Transverse colon (tissue), 4 donors: Measurements from ENCODE around the gene TMC2. TPM values are rescaled to one million over a fixed set of nuclear protein-coding genes. Genes with fewer than 3 reads are reported as not detected.
"Not testable (repeated sequence)": the region's sequence is repeated elsewhere in the genome, so short reads cannot be mapped to it uniquely, and the experiment has no call there.

Source experiments
- DNase-seq: peaks from one replicate; pipeline ENCODE4 v3.0.0-alpha.2; 2019
- H3K27ac ChIP-seq, 4 donors: fragments of 200-600 bp; sonication (generic); 2 replicates each; pipeline ENCODE4 v1.5.1; 2016 to 2018; ENCODE audit warnings: inconsistent platforms in 4 of 4
- H3K27me3 ChIP-seq: fragments of 200-600 bp; sonication (generic); 2 replicates; pipeline ENCODE4 v1.5.1; 2017; ENCODE audit warnings: inconsistent platforms
- H3K36me3 ChIP-seq, 4 donors: fragments of 200-600 bp; sonication (generic); 2 replicates each; pipeline ENCODE4 v1.5.1; 2017 to 2019; ENCODE audit warnings: inconsistent platforms in 4 of 4
- H3K4me1 ChIP-seq, 4 donors: fragments of 200-600 bp; sonication (generic); 2 replicates each; pipeline ENCODE4 v1.5.1; 2017 to 2020; ENCODE audit warnings: inconsistent platforms in 4 of 4
- H3K4me3 ChIP-seq, 4 donors: fragments of 200-600 bp; sonication (generic); 1 replicate in 1 of 4; 2 replicates in 3 of 4; pipeline versions ENCODE4 v1.5.1 to v1.6.1; 2017 to 2019; ENCODE audit warnings: inconsistent platforms in 4 of 4
- H3K9me3 ChIP-seq, 2 donors: fragments of 200-600 bp; sonication (generic); 2 replicates each; pipeline ENCODE4 v1.5.1; 2017 to 2019; ENCODE audit warnings: inconsistent platforms in 2 of 2
- CTCF ChIP-seq, 5 experiments: fragments of 200-600 bp in 3 of 5; fragments of 450-650 bp in 2 of 5; sonication (generic) in 3 of 5; IDR thresholded peaks; 1 replicate in 2 of 5; 2 replicates in 3 of 5; pipeline ENCODE4 v1.5.1; 2016 to 2017; ENCODE audit warnings: antibody characterized with exemption in 5 of 5, inconsistent platforms in 3 of 5, mild to moderate bottlenecking in 2 of 5, moderate library complexity in 1 of 5
- EP300 ChIP-seq: sonication (generic); formaldehyde crosslinking; IDR thresholded peaks from one replicate; pipeline ENCODE4 v1.6.1; 2017; ENCODE audit warnings: antibody characterized with exemption, low read depth
- POLR2A ChIP-seq: fragments of 450-650 bp; IDR thresholded peaks from one replicate; pipeline ENCODE4 v1.6.1; 2016; ENCODE audit warnings: antibody characterized with exemption, mild to moderate bottlenecking, moderate library complexity
- POLR2AphosphoS5 ChIP-seq, 3 donors: sonication (generic); formaldehyde crosslinking; IDR thresholded peaks; one replicate each; pipeline ENCODE4 v1.6.1; 2016; ENCODE audit warnings: antibody characterized with exemption in 3 of 3
- WGBS, 2 donors: methylation state at CpG; one replicate each; pipeline ENCODE4 v1.1.5; 2018; ENCODE audit warnings: low coverage in 1 of 2; 5-methylcytosine and 5-hydroxymethylcytosine counted together
- in situ Hi-C, 4 donors: fragments of 200-750 bp; cut with MboI; loops; one replicate each; pipeline versions ENCODE4 v1.15.0 to v1.15.1; 2017; ENCODE audit warnings: low sequenced_read_pairs in 3 of 4, low pct_ligation_motif_present in 1 of 4, low pct_unique_long_range_greater_than_20kb in 1 of 4
- intact Hi-C: fragments of 100-400 bp; cut with DNase I; formaldehyde crosslinking; loops from one replicate; pipeline ENCODE4 v1.15.1; 2023; ENCODE audit warnings: low total_unique reads
- total RNA-seq, 4 donors: library from RNA; depleted of rRNA; stranded (reverse); fragments of >200 nt; gene quantifications; one replicate each; pipeline ENCODE4 v1.1.0, GENCODE V29; 2016

TMC2 gene
- total RNA-seq, 4 donors from 2014 or later: not detected

GRCh38 chr20:2523919-2524708 is 12.3 kb upstream of the TMC2 start:
- TF ChIP-seq POLR2A: peak; percentile 57
- peak; percentile 71 to 74 (median 73) for TF ChIP-seq POLR2AphosphoS5 (IDR thresholded peaks at IDR 0.05)
- TF ChIP-seq EP300: no peak
- peak; percentile 96 to 98 (median 96) for TF ChIP-seq CTCF (IDR thresholded peaks at IDR 0.05)
- intact Hi-C loops (no loop called here), in situ Hi-C loops (loop anchor here in 3 of 4 donors (10.0 kb wide), 2 partner anchors 121 to 131 kb away; partner anchors contain the start of gene NOP56 (in 1 of the 3))
- no peaks in the 10 kb centered on the region for H3K27me3 ChIP-seq
- WGBS, 2 donors: 28% methylated on average over 10 of the region's 26 CpGs; no CpG with 5 or more reads in 1 of the 2 donors
- peaks cover 0 to 5% (median 2%) of the 10 kb centered on the region in 4 donors for H3K4me1 ChIP-seq
- H3K36me3 ChIP-seq: no peaks in the 10 kb centered on the region
- H3K27ac ChIP-seq: peak overlapping the region; percentile 77 to 93 (median 90)
- H3K4me3 ChIP-seq: peak overlapping the region; percentile 51 to 82 (median 78)
- no peaks in the 10 kb centered on the region for H3K9me3 ChIP-seq
- DNase-seq: peak; percentile 91

GRCh38 chr20:2524709-2525506 is 11.5 kb upstream of the TMC2 start:
- in situ Hi-C loops: loop anchor here in 3 of 4 donors (10.0 kb wide), 2 partner anchors 120 to 130 kb away; partner anchors contain the start of gene NOP56 (in 1 of the 3)
- Histone ChIP-seq H3K9me3 (no peaks in the 10 kb centered on the region), H3K4me1 (peaks cover 0 to 5% (median 2%) of the 10 kb centered on the region in 4 donors), H3K4me3 (peak overlapping the region; percentile 51 to 82 (median 78)), H3K36me3 (no peaks in the 10 kb centered on the region), H3K27me3 (no peaks in the 10 kb centered on the region), H3K27ac (peak overlapping the region; percentile 77 to 93 (median 90))
- TF ChIP-seq EP300: no peak
- TF ChIP-seq CTCF (IDR thresholded peaks at IDR 0.05): peak in 3 of 5 experiments; percentile 14 to 42 (median 24)
- peak; percentile 43 for DNase-seq
- intact Hi-C loops: no loop called here
- 0% methylated on average over 48 of the region's 64 CpGs; no CpG with 5 or more reads in 1 of the 2 donors for WGBS, 2 donors

- 86 to 89% methylated on average over 5 of the region's 5 CpGs for WGBS, 2 donors
- H3K27ac ChIP-seq, H3K9me3 ChIP-seq, H3K27me3 ChIP-seq, H3K4me3 ChIP-seq, intact Hi-C loops, DNase-seq, H3K36me3 ChIP-seq, H3K4me1 ChIP-seq: not testable (repeated sequence)
- in situ Hi-C loops: loop anchor here in 3 of 4 donors (10.0 kb wide), 2 partner anchors 119 to 129 kb away; partner anchors contain the start of gene NOP56 (in 1 of the 3)
Observed at GRCh38 chr20:2526218-2526583, 10.2 kb upstream of the TMC2 start.

- in situ Hi-C loops (loop anchor here in 3 of 4 donors (10.0 kb wide), 2 partner anchors 117 to 127 kb away; partner anchors contain the start of gene NOP56 (in 1 of the 3)), intact Hi-C loops (no loop called here)
- Histone ChIP-seq H3K9me3 (no peaks in the 10 kb centered on the region), H3K27ac (no peak overlapping the region), H3K4me3 (no peak overlapping the region), H3K27me3 (no peaks in the 10 kb centered on the region), H3K36me3 (no peaks in the 10 kb centered on the region), H3K4me1 (peaks cover 0 to 5% (median 2%) of the 10 kb centered on the region in 4 donors)
- TF ChIP-seq CTCF (IDR thresholded peaks at IDR 0.05): no peak
- no peak for TF ChIP-seq POLR2AphosphoS5 (IDR thresholded peaks at IDR 0.05)
- no peak for TF ChIP-seq EP300
- no peak for TF ChIP-seq POLR2A
- 91% methylated on average over 6 of the region's 6 CpGs; no CpG with 5 or more reads in 1 of the 2 donors for WGBS, 2 donors
- no peak for DNase-seq
Observed at GRCh38 chr20:2527762-2528161, 8.6 kb upstream of the TMC2 start.
